ENCODE results near the gene PTBP3.
"Not testable (repeated sequence)": the region's sequence is repeated elsewhere in the genome, so short reads cannot be mapped to it uniquely, and the experiment has no call there.

Gene PTBP3

DNA sequence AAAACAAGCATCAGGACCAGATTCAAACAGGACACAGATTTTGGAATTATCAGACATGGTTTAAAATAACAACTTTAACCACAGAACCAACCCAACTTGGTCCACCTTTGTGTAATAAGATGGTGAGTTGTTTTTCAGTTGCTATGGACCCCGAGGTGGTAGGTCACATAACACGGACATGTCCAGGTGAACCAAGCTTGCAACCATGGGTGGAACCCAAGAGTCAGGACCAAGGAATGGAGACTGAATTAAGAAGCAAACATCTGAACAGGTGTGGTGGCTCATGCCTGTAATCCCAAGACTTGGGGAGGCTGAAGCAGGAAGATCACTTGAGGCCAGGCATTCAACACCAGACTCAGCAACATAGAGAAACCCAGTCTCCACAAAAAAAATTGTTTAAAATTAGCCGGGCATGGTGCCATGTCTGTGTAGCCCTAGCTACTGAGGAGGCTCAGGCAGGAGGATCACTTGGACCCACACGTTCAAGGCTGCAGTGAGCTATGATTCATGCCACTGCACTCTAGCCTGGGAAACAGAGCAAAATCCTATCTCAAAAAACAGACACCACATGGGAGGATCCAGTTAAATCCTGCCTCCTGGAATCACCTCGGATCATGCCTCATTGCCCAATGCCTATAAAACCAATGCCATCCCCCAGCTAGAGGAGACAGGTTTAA, 10.6 kb downstream of the PTBP3 start:
- DNase-seq = no peak

DNA sequence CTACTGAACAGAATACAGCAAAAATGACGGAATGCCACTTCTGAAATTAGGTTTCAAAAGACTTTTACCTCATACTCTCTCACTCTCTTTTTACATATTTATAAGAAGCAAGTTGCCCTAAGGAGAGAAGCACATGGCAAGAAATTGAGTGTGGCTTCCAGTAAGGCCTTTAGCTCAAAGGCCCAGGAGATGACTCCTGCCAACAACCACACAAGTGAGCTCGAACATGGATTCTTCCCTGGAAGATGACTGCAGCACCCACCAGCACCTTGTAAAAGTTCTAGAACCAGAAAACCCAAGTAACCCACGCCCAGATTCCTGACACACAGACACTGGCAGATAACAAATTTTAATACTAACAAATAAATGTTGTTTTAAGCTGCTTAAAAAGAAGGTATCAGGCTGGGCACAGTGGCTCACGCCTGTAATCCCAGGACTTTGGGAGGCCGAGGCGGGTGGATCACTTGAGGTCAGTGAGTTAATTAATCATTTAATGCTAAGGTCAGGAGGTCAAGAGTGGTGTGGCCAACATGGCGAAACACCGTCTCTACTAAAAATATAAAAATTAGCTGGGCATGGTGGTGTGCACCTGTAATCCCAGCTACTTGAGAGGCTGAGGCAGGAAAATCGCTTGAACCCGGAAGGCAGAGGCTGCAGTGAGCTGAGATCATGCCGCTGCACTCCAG, 17.0 kb downstream of the PTBP3 start:
- DNase-seq = no peak

DNA sequence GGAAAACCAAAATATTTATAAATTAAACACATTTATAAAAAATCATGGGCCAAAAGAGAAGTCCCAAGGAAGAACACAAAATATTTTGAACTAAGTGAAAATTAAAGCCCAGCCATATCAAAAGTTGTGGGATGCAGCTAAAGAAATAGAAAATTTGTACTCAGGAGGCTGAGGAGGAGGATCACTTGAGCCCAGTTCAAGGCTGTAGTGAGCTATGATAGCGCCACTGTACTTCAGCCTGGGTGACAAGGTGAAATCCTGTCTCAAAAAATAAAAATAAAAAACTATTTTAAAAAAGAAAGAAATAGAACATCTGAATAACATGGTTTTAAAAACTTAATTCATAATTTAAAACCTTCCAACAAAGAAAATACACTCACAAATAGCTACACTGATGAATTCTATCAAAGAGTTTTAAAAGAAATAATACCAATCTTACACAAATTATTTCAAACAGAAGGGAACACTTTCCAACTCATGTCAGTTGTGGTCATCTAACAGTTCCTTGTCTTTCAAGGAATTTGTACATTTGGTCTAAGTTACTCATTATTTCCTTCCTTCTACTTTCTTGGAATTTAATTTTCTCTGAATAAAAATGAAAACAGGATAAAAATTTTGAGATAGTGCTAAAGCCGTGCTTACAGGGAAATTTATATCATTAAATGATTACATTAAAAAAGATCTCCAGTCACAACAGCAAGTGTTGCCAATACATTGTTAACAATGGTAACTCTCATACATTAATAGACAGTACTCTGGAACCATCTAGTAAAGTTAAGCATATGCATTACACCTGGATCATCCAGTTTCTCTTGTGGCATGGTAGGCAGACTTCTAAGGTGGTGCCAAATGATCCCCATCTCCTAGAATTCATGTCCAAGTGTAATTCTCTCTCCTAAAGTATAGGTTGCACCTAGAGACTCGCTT, 17.8 kb downstream of the PTBP3 start:
- no peak for DNase-seq

DNA sequence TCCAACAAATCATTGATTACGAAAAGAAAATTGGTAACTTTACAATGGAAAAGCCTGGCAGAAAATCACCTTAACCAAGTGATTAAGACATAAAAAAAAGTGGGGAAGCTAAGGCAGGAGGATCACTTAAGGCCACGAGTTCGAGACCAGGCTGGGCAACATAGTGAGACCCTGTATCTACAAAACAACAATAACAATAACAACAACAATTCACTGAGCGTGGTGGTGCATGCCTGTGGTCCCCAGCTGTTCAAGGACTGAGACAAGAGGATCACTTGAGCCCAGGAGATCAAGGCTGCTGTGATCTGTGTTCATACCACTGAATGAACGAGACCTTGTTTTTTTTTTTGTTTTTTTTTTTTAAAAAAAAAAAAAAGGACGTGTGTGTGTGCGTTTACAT, 21.3 kb downstream of the PTBP3 start:
- no peak for DNase-seq

DNA sequence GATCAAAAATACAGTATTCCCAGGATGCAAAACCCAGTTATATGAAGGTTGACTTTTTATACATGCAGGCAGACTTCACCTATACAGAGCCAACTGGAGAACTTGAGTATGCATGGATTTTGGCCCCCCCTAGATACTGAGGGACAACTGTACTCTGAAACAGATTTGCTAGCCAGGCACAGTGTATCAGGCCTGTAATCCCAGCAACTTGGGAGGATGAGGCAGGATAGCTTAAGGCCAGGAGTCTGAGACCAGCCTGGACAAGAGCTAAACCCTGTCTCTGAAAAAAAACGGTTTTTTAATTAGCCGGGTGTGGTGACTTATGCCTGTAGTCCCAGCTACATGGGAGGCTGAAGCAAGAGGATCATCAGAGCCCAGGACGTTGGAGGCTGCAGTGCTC, 21.9 kb downstream of the PTBP3 start:
- DNase-seq = no peak

DNA sequence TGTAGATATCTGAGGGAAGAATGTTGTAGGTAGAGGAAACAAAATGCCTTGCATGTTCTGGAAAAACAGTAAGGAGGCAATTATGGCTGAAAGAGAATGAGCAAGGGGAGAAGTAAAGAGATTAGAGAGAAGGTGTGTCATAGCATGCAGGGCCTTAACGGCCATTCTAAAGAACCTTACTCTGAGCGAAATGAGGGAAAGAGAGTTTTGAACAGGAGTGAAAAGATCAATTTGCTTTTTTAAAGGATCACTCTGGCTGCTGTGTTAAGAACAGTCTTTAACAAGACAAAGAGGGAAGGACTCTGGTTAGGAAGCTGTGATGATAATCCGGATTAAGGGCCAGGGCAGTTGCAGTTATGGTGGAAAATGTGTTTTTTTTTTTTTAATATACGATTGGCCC, 22.6 kb downstream of the PTBP3 start:
- no peak for DNase-seq

DNA sequence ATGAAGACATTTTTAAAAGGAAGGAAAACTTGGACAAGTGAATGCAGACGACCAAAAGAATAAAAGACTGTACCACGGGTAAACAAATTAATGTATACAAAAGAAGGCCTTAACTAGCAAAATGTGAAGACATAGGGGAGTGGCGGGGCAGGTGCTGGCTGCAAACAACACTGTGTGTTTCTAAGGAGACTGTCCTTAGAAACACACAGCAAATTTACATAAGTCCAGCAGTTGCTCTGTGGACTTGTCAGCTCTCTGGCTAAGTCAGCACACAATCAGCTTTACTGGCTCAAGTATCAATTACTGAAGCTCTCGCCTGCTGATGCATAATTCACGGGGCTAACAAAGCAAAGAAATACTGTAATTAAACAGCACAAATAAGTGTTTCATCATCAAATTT, 24.8 kb downstream of the PTBP3 start:
- peak; percentile 96 for DNase-seq

DNA sequence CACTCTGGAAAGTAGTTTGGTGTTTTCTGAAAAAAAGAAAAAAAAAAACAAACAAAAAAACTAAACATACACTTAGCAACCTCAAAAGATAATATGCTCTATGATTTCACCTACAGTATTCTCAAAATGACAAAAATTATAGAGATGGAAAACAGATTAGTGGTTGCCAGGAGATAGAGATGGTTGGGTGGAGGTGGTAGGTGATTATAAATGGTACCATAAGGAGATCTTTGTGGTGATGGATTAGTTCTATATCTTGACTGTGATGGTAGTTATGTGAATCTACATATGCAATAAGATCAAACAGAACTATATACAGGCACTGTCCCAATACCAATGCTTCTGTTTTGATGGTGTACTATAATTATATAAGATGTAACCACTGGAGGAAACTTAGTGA, 32.0 kb downstream of the PTBP3 start:
- no peak for DNase-seq

DNA sequence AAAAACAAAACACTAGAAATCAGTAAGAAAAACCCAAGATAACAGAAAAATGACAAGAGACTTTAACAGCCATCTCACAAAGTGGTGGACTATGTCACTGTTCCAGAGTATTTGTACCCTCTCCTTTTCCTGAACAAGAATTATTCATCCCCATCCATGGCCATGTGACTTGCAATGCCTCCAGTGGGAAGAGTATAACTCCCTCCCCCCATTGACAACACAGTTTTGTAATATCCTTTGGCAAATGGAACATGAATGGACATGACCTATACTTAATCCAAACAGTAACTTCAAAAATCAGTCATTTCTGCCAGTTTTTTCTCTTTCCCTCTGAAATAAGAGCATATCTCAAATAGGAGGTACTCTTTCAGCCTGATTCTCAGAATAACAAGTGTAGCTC, 33.9 kb downstream of the PTBP3 start:
- no peak for DNase-seq

DNA sequence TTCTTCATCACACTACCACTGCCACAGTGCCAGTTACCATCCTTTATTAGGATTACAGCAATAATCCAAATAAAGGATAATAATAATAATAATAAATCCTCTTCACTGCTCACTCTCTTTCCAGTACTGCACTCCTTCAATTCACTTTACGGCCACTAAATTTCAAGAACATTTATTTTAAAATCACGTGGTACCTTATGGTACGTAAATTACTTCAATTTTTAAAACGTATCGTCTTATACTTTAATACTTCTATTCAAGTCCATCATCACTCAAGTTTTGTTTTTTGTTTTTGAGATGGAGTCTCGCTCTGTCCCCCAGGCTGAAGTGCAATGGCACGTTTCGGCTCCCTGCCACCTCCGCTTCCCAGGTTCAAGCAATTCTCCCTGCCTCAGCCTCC, 36.5 kb downstream of the PTBP3 start:
- DNase-seq = no peak

DNA sequence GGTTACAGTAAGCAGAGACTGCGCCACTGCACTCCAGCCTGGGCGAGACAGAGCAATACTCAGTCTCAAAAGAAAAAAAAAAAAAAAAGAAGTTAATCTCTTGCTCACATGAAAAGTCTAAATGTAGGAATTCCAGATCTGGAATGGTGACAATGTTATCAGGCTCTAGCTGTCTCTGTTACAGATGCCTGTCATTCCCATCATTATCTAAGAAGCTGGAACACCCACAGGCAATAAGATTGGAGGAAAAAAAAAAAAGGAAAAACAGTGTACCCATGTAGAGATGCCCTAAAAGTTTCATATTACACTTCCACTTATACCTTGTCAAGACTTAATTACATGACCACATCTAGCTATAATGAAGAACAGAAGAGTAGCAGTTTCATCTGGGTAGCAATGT, 38.2 kb downstream of the PTBP3 start:
- DNase-seq = no peak

DNA sequence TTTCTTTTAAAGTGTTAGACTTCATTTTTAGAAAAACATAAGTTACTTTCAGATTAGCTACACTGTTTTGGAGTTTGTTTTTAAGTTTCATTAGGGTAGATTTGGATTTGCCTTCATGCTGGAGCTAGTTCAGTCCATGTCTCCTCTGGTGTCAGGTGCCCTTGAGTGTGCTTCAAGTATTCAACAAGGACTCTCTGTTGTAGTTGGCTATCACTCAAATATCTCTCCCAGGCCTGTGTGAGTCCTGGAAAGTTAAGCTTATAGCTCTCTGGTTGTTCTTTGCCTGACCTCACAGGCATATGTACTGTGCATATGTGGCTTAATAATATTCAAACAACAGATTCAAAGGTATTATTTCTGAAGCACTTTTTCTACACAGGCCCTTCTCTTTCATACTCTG, 45.4 kb downstream of the PTBP3 start:
- DNase-seq = no peak

DNA sequence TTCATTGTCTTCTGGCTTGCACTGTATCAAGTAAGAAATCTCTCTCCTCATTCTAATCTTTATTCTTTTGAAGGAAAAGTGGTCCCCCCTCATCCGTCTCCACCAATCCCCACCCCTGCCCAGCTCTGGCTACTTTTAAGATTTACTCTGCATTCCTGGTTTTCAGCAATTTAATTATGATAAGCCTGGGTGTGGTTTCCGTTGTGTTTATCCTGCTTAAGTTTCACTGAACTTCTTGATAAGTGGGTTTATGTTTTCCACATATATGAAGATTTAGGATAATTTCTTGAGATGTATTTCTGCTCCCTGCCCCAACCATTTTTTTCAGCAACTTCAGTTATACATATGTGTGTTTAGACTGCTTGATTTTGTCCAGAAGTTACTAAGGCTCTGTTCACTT, 46.5 kb downstream of the PTBP3 start:
- no peak for DNase-seq

DNA sequence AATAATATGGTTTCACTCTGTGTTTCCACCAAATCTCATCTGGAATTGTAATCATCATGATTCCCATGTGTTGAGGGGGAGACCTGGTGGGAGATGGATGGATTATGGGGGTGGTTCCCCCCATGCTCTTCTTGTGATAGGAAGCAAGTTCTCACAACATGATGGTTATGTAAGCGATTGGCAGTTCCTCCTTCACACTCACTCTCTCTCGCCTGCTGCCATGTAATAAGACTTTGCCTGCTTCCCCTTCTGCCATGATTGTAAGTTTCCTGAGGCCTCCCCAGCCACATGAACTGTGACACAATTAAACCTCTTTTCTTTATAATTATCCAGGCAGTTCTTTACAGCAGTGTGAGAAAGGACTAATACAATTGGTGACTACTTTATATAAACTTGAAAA, 48.4 kb downstream of the PTBP3 start:
- no peak for DNase-seq

DNA sequence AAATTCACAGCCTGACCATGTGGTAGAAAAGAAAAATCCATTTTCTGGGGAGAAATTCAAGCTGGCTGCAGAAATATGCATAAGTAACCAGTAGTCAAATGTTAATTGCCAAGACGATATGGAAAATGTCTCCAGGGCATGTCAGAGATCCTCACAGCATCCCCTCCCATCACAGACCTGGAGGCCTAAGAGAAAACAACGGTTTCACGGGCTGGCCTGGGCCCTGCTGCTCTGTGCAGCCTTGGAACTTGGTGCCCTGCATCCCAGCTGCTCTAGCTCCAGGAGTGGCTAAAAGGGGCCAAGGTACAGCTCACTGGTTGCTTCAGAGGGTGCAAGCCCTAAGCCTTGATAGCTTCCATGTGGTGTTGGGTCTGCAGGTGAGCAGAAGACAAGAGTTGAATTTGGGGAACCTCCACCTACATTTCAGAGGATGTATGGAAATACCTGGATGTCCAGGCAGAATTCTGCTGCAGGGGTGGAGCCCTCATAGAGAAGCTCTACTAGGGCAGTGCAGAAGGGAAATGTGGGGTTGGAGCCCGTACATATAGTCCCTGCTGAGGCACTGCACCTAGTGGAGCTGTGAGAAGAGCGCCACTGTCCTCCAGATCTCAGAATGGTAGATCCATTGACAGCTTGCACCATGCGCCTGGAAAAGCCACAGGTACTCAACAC, 49.7 kb downstream of the PTBP3 start:
- DNase-seq = no peak

DNA sequence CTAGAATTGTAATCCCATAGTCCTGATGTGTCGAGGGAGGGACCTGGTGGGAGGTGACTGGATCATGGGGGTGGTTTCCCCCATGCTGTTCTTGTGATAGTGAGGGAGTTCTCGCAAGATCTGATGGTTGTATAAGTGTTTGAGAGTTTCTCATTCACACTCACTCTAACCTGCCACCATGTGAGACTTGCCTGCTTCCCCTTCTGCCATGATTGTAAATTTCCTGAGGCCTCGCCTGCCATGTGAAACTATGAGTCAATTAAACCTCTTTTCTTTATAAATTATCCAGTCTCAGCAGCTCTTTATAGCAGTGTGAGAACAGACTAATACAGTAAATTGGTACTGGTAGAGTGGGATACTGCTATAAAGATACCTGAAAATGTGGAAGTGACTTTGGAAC, 50.6 kb downstream of the PTBP3 start:
- DNase-seq = not testable (repeated sequence)

DNA sequence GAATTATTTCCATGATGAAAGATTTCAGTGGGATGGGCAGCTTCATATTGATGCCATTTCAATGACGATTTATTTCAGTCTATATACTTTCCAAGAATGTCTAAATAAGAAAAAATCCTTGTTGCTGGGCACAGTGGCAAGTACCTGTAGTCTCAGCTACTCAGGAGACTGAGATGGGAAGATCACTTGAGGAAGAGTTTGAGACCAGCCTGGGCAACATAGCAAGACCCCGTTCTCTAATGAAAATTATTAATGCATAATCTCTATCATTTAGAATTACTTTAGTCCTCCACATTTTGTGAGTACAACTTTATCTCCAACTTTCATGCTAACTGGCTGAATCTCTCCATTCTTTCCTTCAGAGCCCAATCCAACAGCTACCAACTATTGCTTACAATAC, 52.5 kb downstream of the PTBP3 start:
- DNase-seq = no peak

DNA sequence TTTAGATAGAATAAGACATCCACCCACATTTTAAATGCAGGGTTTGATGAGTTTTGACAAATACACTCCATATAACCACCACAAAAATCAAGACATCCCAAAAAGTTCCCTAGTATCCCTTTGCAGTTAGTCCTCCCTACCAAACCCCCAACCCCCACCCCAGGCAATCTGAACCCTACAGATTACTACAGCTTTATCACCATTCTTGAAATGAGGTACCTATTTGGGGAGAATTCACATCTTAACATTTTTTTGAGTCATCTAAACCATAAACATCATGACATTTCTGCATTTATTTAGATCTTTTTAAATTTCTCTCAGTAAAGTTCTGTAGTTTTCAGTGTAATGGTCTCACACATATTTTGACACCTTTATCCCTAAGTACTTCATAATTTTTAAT, 53.9 kb downstream of the PTBP3 start:
- DNase-seq = no peak

DNA sequence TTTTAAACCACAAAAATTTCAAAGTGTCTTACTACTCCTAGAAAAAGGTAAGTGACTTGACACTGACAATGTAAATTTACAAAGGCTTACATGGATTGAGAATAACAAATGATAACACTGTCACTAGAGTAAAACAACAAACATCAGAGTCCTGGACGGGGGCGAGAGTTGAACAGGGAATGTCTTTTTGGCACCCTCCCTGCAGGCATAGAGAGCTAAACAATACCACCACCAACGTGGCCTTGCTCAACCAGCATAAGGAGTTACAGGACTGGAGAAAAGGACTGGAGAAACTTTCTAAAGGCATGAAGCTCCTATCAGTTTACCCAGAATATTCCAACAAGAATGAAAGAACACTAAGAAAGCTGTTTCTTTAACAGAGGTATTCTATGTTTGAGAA, 55.3 kb downstream of the PTBP3 start:
- DNase-seq = no peak

DNA sequence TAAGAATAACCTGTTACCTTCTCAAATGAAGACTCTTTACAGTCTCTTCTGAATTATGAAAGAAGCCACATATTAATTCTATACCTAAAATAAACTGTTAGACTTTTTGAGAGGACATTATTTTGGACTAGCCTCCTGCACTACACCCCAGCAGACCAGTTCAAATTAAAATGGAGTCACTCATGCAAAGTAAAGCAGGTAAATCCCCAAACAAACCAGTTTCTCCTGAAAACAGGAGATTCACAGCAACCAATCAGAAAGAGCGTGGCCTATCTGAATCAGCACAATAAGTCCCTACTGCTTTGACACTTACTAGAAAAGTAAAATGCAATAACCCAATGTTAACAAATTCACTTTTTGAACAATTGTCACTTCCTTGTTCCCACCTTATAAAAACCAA, 58.8 kb downstream of the PTBP3 start:
- DNase-seq = no peak

DNA sequence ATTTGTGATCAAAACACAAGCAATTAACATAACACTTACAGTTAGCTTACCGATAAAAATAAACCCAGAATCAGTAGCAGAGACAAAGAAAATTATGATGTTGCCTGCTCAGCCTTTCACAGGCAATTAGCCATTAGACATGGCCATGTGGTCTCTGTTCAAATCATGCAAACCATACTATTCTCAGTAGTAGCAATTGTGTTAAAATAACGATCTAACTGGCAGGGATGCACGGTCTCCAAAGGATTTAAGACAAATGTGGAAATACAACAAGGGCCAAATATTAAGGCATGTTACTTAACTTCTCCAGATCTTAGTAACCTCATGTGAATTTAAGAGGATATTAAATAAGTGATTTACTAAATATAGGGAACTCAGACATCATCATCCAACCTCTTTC, 59.5 kb downstream of the PTBP3 start:
- DNase-seq = no peak

DNA sequence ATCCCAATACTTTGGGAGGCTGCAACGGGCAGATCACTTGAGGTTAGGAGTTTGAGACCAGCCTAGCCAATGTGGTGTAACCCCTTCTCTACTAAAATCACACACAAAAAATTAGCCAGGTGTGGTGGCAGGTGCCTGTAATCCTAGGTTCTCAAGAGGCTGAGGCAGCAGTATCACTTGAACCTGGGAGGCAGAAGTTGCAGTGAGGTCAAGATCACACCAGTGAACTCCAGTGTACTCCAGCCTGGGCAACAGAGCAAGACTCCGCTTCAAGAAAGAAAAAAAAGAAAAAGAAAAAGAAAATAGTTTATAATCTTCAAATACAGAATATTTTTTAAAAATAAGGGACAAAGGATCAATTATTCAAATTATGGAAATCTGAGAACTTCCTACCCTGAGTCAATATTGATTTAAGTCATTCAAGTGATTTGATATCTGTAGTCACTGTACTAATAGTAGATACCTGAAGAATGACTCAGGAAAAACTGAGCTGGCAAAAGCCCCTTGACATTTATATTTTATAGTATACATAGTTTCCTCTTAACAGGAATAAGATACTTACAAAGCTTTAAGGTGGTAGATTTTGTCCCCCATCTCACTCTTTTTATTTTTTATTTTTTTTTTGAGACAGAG, 61.8 kb downstream of the PTBP3 start:
- peak; percentile 27 for DNase-seq

DNA sequence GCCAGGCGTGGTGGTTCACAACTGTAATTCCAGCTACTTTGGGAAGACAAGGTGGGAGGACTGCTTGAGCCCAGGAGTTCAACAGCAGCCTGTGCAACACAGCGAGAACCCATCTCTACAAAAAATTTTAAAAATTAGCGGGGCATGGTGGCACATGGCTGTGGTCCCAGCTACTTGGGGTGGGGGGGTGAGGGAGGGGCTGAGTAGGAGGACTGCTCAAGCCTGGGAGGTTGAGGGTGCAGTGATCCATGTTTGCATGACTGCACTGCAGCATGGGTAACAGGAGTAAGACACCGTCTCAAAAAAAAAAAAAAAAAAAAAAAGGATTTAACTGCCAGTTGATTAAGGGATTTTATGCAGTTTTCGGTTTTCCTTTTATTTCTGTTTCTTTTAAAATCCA, 65.0 kb downstream of the PTBP3 start:
- no peak for DNase-seq

All from NCI-H748 treated with DMSO at 0.1 percent for 48 hours (cell line).